WTC11 (cell line): ENCODE measurements around the gene MFNG. TPM values are rescaled to one million over a fixed set of nuclear protein-coding genes. Genes with fewer than 3 reads are reported as not detected.

Source experiments
- ATAC-seq: fragments of 200-7000 bp; cut with Tn5 transposase; 2 replicates; pipeline ENCODE4 v1.10.0; 2021; ENCODE audit warnings: mild to moderate bottlenecking, moderate library complexity
- CTCF ChIA-PET: fragments of 300-600 bp; sonication (Branson Sonifier 250); formaldehyde crosslinking; loops from one replicate; lab custom pipeline; 2021; ENCODE audit warnings: antibody characterized with exemption; lab: Charles Lee
- POLR2A ChIA-PET: fragments of 350-600 bp; sonication (Branson Sonifier 250); formaldehyde crosslinking; loops from one replicate; lab custom pipeline; 2021; ENCODE audit warnings: antibody characterized with exemption; lab: Charles Lee
- DNase-seq: peaks from one replicate; pipeline ENCODE4 v3.0.0; 2021; ENCODE audit warnings: low spot score
- H3K27ac Mint-ChIP-seq: 2 replicates; pipeline ENCODE4 v1.8.0; 2021; ENCODE audit warnings: mixed read lengths
- H3K27me3 Mint-ChIP-seq: 2 replicates; pipeline ENCODE4 v1.8.0; 2021; ENCODE audit warnings: low read depth, mild to moderate bottlenecking, moderate library complexity, mixed read lengths
- H3K36me3 Mint-ChIP-seq: 2 replicates; pipeline ENCODE4 v1.8.0; 2021; ENCODE audit warnings: mixed read lengths
- H3K4me1 Mint-ChIP-seq: 2 replicates; pipeline ENCODE4 v1.8.0; 2022; ENCODE audit warnings: mixed read lengths
- H3K4me3 Mint-ChIP-seq: 2 replicates; pipeline ENCODE4 v1.8.0; 2021; ENCODE audit warnings: mild to moderate bottlenecking, moderate library complexity, mixed read lengths
- H3K9me3 Mint-ChIP-seq: 2 replicates; pipeline ENCODE4 v1.8.0; 2021; ENCODE audit warnings: mixed read lengths
- ELF4 ChIP-seq: sonication (generic); formaldehyde crosslinking; IDR thresholded peaks from 2 replicates; pipeline ENCODE4 v1.8.1; 2022; ENCODE audit warnings: low read depth, mild to moderate bottlenecking, moderate library complexity, missing genetic modification reagents
- FOXK1 ChIP-seq: sonication (generic); formaldehyde crosslinking; IDR thresholded peaks from 2 replicates; pipeline ENCODE4 v1.8.0; 2022; ENCODE audit warnings: mild to moderate bottlenecking, moderate library complexity, missing genetic modification reagents
- FOXP1 ChIP-seq: sonication (generic); formaldehyde crosslinking; IDR thresholded peaks from 2 replicates; pipeline ENCODE4 v1.8.0; 2022; ENCODE audit warnings: missing genetic modification reagents, mild to moderate bottlenecking, moderate library complexity, borderline replicate concordance
- GTF2I ChIP-seq: fragments of 250-450 bp; sonication (Bioruptor Pico); conservative IDR thresholded peaks from 2 replicates; pipeline ENCODE4 v1.4.0; 2021; ENCODE audit warnings: mild to moderate bottlenecking
- JAZF1 ChIP-seq: fragments of 250-450 bp; sonication (Bioruptor Pico); IDR thresholded peaks from 2 replicates; pipeline ENCODE4 v1.9.0; 2021; ENCODE audit warnings: moderate library complexity, mild to moderate bottlenecking, inconsistent platforms
- MXD4 ChIP-seq: fragments of 250-450 bp; sonication (Bioruptor Pico); IDR thresholded peaks from 2 replicates; pipeline ENCODE4 v1.8.0; 2021; ENCODE audit warnings: mild to moderate bottlenecking, moderate library complexity, borderline replicate concordance
- NFE2L1 ChIP-seq: sonication (generic); formaldehyde crosslinking; IDR thresholded peaks from 2 replicates; pipeline ENCODE4 v1.8.1; 2023; ENCODE audit warnings: missing genetic modification reagents
- NR2C2 ChIP-seq: sonication (generic); formaldehyde crosslinking; IDR thresholded peaks from 2 replicates; pipeline ENCODE4 v1.8.0; 2022; ENCODE audit warnings: mild to moderate bottlenecking, missing genetic modification reagents
- RORB ChIP-seq: fragments of 250-450 bp; sonication (Bioruptor Pico); IDR thresholded peaks from 2 replicates; pipeline ENCODE4 v1.9.0; 2021; ENCODE audit warnings: mild to moderate bottlenecking
- ZNF121 ChIP-seq: sonication (generic); formaldehyde crosslinking; IDR thresholded peaks from 2 replicates; pipeline ENCODE4 v1.8.0; 2023; ENCODE audit warnings: missing genetic modification reagents
- ZNF232 ChIP-seq: sonication (generic); formaldehyde crosslinking; IDR thresholded peaks from 2 replicates; pipeline ENCODE4 v1.8.0; 2022; ENCODE audit warnings: mild to moderate bottlenecking, missing genetic modification reagents
- total RNA-seq: library from RNA; stranded (reverse); gene quantifications from 3 replicates; pipeline ENCODE4 v1.2.3, GENCODE V29; 2021
- TF ChIP-seq, protein P1 (sequence below): sonication (generic); formaldehyde crosslinking; IDR thresholded peaks from 2 replicates; pipeline ENCODE4 v1.8.0; 2022; ENCODE audit warnings: mild to moderate bottlenecking, missing genetic modification reagents
- TF ChIP-seq, protein P2 (sequence below): sonication (generic); formaldehyde crosslinking; IDR thresholded peaks from 2 replicates; pipeline ENCODE4 v1.8.0; 2022; ENCODE audit warnings: mild to moderate bottlenecking, missing genetic modification reagents
- TF ChIP-seq, protein P3 (sequence below): sonication (generic); formaldehyde crosslinking; IDR thresholded peaks from 2 replicates; pipeline ENCODE4 v1.8.1; 2022; ENCODE audit warnings: mild to moderate bottlenecking, missing genetic modification reagents, moderate library complexity, borderline replicate concordance
- TF ChIP-seq, protein P4 (sequence below): fragments of 200-600 bp; IDR thresholded peaks from 2 replicates; pipeline ENCODE4 v1.8.0; 2022; ENCODE audit warnings: antibody characterized with exemption

MFNG gene
- total RNA-seq, 1 experiment from 2014 or later = 3.2 TPM

DNA sequence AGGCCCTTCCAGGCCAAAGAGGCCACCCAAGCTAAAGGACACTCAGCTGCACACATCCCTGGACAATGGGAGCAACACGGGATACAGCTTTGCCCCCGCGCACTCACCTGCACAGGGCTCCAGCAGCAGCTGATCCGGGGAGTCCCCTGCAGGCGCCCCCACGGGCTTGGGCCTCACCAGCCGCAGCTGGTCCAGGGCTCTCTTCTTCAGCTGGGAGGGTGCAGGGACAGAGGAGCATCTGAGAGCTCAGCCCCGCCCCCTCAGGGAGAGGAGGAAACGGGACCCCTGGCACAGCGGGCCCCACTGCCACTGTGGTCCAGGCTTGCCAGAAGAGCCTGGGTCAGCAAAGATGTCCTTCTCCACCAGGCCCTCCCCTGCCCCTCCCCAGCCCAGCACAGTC lies 7.8 kb upstream of the MFNG start (continued):
- TF ChIP-seq, protein P1, sequence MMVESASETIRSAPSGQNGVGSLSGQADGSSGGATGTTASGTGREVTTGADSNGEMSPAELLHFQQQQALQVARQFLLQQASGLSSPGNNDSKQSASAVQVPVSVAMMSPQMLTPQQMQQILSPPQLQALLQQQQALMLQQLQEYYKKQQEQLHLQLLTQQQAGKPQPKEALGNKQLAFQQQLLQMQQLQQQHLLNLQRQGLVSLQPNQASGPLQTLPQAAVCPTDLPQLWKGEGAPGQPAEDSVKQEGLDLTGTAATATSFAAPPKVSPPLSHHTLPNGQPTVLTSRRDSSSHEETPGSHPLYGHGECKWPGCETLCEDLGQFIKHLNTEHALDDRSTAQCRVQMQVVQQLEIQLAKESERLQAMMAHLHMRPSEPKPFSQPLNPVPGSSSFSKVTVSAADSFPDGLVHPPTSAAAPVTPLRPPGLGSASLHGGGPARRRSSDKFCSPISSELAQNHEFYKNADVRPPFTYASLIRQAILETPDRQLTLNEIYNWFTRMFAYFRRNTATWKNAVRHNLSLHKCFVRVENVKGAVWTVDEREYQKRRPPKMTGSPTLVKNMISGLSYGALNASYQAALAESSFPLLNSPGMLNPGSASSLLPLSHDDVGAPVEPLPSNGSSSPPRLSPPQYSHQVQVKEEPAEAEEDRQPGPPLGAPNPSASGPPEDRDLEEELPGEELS = no peak
- no peak for TF ChIP-seq ZNF121
- TF ChIP-seq, protein P2, sequence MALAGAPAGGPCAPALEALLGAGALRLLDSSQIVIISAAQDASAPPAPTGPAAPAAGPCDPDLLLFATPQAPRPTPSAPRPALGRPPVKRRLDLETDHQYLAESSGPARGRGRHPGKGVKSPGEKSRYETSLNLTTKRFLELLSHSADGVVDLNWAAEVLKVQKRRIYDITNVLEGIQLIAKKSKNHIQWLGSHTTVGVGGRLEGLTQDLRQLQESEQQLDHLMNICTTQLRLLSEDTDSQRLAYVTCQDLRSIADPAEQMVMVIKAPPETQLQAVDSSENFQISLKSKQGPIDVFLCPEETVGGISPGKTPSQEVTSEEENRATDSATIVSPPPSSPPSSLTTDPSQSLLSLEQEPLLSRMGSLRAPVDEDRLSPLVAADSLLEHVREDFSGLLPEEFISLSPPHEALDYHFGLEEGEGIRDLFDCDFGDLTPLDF = no peak
- TF ChIP-seq ZNF232 = no peak
- no peak for TF ChIP-seq ELF4 (CRISPR knock-in tag)
- no peak for TF ChIP-seq NFE2L1 (CRISPR knock-in tag)
- no peak for TF ChIP-seq FOXP1 (CRISPR knock-in tag)
- TF ChIP-seq, protein P3, sequence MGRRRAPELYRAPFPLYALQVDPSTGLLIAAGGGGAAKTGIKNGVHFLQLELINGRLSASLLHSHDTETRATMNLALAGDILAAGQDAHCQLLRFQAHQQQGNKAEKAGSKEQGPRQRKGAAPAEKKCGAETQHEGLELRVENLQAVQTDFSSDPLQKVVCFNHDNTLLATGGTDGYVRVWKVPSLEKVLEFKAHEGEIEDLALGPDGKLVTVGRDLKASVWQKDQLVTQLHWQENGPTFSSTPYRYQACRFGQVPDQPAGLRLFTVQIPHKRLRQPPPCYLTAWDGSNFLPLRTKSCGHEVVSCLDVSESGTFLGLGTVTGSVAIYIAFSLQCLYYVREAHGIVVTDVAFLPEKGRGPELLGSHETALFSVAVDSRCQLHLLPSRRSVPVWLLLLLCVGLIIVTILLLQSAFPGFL (CRISPR knock-in tag) = no peak
- no peak for TF ChIP-seq NR2C2 (CRISPR knock-in tag)
- TF ChIP-seq MXD4 (CRISPR knock-in tag) = no peak
- TF ChIP-seq FOXK1 (CRISPR knock-in tag) = no peak

DNA sequence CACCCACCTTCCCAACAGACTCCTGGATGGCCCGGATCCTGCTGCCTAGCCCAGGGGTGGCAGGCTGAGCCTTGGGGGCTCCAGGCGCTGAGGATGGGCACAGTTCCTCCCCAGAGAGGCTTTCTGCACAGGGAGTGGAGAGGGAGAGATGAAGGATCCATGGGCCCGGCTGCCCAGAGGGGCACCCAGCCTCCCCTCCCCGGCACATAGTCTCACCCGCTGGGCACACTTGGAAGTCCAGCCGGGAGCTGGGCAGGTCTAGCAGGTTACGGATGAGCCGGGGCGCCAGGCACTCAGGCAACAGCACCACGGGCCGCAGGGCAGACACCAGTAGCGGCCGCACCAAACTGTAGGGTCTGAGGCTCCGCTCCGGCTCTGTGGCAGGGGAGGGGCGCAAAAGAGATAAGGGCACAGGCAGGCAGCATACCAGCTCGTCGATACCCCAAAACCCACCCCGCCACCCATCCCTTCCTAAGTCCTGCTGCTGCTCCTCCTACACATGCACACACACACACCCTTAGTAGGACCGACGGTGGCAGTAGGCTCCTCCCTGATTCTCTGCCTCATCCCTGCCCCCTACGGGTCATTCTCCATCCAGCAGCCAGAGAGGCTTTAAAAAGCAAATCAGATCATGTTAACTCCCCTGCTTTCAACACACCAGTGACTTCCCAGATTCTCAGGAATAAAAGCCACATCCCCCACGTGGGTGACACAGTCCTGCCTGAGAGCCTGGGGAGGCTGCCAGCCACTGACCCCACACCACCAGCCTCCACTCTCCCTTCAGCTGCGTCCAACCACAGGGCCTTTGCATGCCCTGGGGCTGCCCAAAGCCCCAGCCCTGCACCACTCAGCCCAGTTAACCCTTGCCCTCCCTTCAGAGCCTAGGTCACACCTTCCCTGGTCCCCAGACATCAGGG lies 6.5 kb upstream of the MFNG start:
- TF ChIP-seq RORB = no peak
- TF ChIP-seq GTF2I (CRISPR knock-in tag) = peak; percentile 98
- no peak for TF ChIP-seq FOXP1 (CRISPR knock-in tag)
- TF ChIP-seq JAZF1 (CRISPR knock-in tag) = no peak
- TF ChIP-seq, protein P4, sequence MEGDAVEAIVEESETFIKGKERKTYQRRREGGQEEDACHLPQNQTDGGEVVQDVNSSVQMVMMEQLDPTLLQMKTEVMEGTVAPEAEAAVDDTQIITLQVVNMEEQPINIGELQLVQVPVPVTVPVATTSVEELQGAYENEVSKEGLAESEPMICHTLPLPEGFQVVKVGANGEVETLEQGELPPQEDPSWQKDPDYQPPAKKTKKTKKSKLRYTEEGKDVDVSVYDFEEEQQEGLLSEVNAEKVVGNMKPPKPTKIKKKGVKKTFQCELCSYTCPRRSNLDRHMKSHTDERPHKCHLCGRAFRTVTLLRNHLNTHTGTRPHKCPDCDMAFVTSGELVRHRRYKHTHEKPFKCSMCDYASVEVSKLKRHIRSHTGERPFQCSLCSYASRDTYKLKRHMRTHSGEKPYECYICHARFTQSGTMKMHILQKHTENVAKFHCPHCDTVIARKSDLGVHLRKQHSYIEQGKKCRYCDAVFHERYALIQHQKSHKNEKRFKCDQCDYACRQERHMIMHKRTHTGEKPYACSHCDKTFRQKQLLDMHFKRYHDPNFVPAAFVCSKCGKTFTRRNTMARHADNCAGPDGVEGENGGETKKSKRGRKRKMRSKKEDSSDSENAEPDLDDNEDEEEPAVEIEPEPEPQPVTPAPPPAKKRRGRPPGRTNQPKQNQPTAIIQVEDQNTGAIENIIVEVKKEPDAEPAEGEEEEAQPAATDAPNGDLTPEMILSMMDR = peak; percentile 49; the same call in 1 of the 2 replicates
- ChIA-PET POLR2A (interaction anchor here (0.6 kb wide), 1 partner anchor 789 kb away, joined by 4 read pairs; the partner anchor contains the start of gene CACNG2), CTCF (interaction anchor here (0.8 to 10.8 kb wide), 6 partner anchors 15 to 234 kb away, joined by 3 to 175 read pairs (median 4); no protein-coding TSS in a partner anchor)
- H3K4me3 Mint-ChIP-seq = no peak overlapping the region
- no peaks in the 10 kb centered on the region for H3K36me3 Mint-ChIP-seq
- no peaks in the 10 kb centered on the region for H3K9me3 Mint-ChIP-seq
- peak; percentile 78 for DNase-seq
- peak; percentile 89 for ATAC-seq
- H3K4me1 Mint-ChIP-seq = peaks cover 31% of the 10 kb centered on the region
- no peak overlapping the region for H3K27ac Mint-ChIP-seq
- H3K27me3 Mint-ChIP-seq = no peaks in the 10 kb centered on the region
